Endothelial cell of umbilical vein (primary cell): ENCODE measurements around the gene CALCR. TPM values are rescaled to one million over a fixed set of nuclear protein-coding genes. Genes with fewer than 3 reads are reported as not detected.

Experiments used
- BruUV-seq: library from RNA; stranded (reverse); fragments of 400-500 nt; replicated peaks from 2 replicates; lab custom pipeline; 2021; lab: Mats Ljungman, UMichigan
- CTCF ChIA-PET: fragments of 300-600, 350-600 bp; sonication (Branson Sonifier 250); formaldehyde crosslinking; loops from one replicate; lab custom pipeline; 2021; ENCODE audit warnings: antibody characterized with exemption, inconsistent platforms; lab: Charles Lee
- POLR2A ChIA-PET: fragments of 300-600, 350-600 bp; sonication (Branson Sonifier 250); formaldehyde crosslinking; loops from one replicate; lab custom pipeline; 2021; ENCODE audit warnings: antibody characterized with exemption, inconsistent platforms; lab: Charles Lee
- DNase-seq: peaks from one replicate; pipeline ENCODE4 v3.0.0-alpha.2; 2011; ENCODE audit warnings: low read depth, low spot score
- FAIRE-seq: peaks from 2 replicates; lab custom pipeline; 2011; peaks lifted over from hg19 to GRCh38; lab: Jason Lieb, UNC
- H2AFZ ChIP-seq: 2 replicates; pipeline ENCODE4 v1.6.0; 2012; ENCODE audit warnings: low read depth, low read length, control low read depth, inconsistent platforms
- H3K27ac ChIP-seq: 2 replicates; pipeline ENCODE4 v1.5.1; 2011; ENCODE audit warnings: low read depth, mild to moderate bottlenecking, control low read depth, low read length, moderate library complexity; ENCODE audit not compliant: insufficient read depth
- H3K27me3 ChIP-seq, 2 experiments: 2 replicates each; pipeline versions ENCODE4 v1.6.0 to v1.6.1; 2011; ENCODE audit warnings: low read length in 2 of 2, mixed read lengths in 1 of 2; ENCODE audit not compliant: control insufficient read depth in 2 of 2, insufficient read depth in 2 of 2
- H3K36me3 ChIP-seq, 2 experiments: 2 replicates in 1 of 2; 3 replicates in 1 of 2; pipeline ENCODE4 v1.5.1; 2011; ENCODE audit warnings: low read length in 2 of 2, mild to moderate bottlenecking in 1 of 2, moderate library complexity in 1 of 2; ENCODE audit not compliant: control insufficient read depth in 2 of 2, insufficient read depth in 2 of 2; ENCODE audit errors: extremely low read depth in 1 of 2
- H3K4me1 ChIP-seq: 3 replicates; pipeline ENCODE4 v1.5.1; 2011; ENCODE audit warnings: mild to moderate bottlenecking, low read length; ENCODE audit not compliant: control insufficient read depth, insufficient read depth; ENCODE audit errors: extremely low read depth
- H3K4me2 ChIP-seq: 2 replicates; pipeline ENCODE4 v1.6.1; 2011; ENCODE audit warnings: low read length, control low read depth, mixed read lengths; ENCODE audit not compliant: insufficient read depth
- H3K4me3 ChIP-seq, 3 experiments: fragments of 200-600 bp in 1 of 3; sonication (generic), shearing (Covaris generic) in 1 of 3; replicated peaks in 1 of 3; 2 replicates each; pipeline ENCODE4 v1.5.1; 2011 to 2016; ENCODE audit warnings: control low read depth in 3 of 3, low read length in 3 of 3, mild to moderate bottlenecking in 2 of 3, inconsistent platforms in 1 of 3, low read depth in 1 of 3, moderate library complexity in 1 of 3; ENCODE audit not compliant: insufficient read depth in 1 of 3
- H3K79me2 ChIP-seq: 2 replicates; pipeline ENCODE4 v1.6.0; 2012; ENCODE audit warnings: low read length, inconsistent platforms; ENCODE audit not compliant: control insufficient read depth, insufficient read depth
- H3K9ac ChIP-seq: replicated peaks from 2 replicates; pipeline ENCODE3; 2011; ENCODE audit warnings: low read length, control low read depth; ENCODE audit not compliant: insufficient read depth; ENCODE audit errors: extremely low read depth
- H3K9me1 ChIP-seq: replicated peaks from 3 replicates; pipeline ENCODE4 v1.6.0; 2011; ENCODE audit warnings: mild to moderate bottlenecking, low read length; ENCODE audit not compliant: control insufficient read depth, insufficient read depth; ENCODE audit errors: extremely low read depth
- H3K9me3 ChIP-seq: replicated peaks from 2 replicates; pipeline ENCODE4 v1.5.1; 2012; ENCODE audit warnings: low read length, inconsistent platforms; ENCODE audit not compliant: control insufficient read depth, insufficient read depth
- H4K20me1 ChIP-seq: replicated peaks from 2 replicates; pipeline ENCODE3; 2011; ENCODE audit warnings: mild to moderate bottlenecking, low read length; ENCODE audit not compliant: control insufficient read depth, insufficient read depth; ENCODE audit errors: extremely low read depth
- EZH2 ChIP-seq: IDR thresholded peaks from 2 replicates; pipeline ENCODE4 v1.6.1; 2012; ENCODE audit warnings: borderline replicate concordance, low read depth, mild to moderate bottlenecking, moderate library complexity, low read length, inconsistent platforms; ENCODE audit not compliant: severe bottlenecking
- FOS ChIP-seq: IDR thresholded peaks from 2 replicates; pipeline ENCODE4 v1.6.1; 2011; ENCODE audit warnings: mild to moderate bottlenecking, low read length, moderate library complexity, borderline replicate concordance; ENCODE audit not compliant: insufficient read depth
- GATA2 ChIP-seq: IDR thresholded peaks from 2 replicates; pipeline ENCODE4 v1.7.0; 2011; ENCODE audit warnings: low read depth, mild to moderate bottlenecking, moderate library complexity, mixed read lengths, low read length; ENCODE audit not compliant: insufficient read length, insufficient read depth
- JUN ChIP-seq: IDR thresholded peaks from 2 replicates; pipeline ENCODE4 v1.6.1; 2011; ENCODE audit warnings: borderline replicate concordance, low read depth; ENCODE audit not compliant: insufficient read length, insufficient read depth
- MAX ChIP-seq: IDR thresholded peaks from 2 replicates; pipeline ENCODE4 v1.6.1; 2011; ENCODE audit not compliant: insufficient read depth, insufficient read length
- MYC ChIP-seq: IDR thresholded peaks from one replicate; pipeline ENCODE4 v1.6.1; 2011; ENCODE audit warnings: mild to moderate bottlenecking, low read depth, low read length
- POLR2AphosphoS5 ChIP-seq: IDR thresholded peaks from 2 replicates; pipeline ENCODE4 v1.6.1; 2012; ENCODE audit warnings: low read depth, mild to moderate bottlenecking, control low read depth, low read length, moderate library complexity; ENCODE audit not compliant: insufficient read depth
- dilution Hi-C: fragments of 300-500 bp; cut with MboI; formaldehyde crosslinking; loops from one replicate; pipeline ENCODE4 v1.15.0; 2019; ENCODE audit warnings: low sequenced_read_pairs; ENCODE audit not compliant: extremely low pct_ligation_motif_present
- intact Hi-C: fragments of 100-400 bp; cut with micrococcal nuclease; formaldehyde crosslinking; loops from one replicate; pipeline ENCODE4 v1.10.0; 2022
- polyA plus RNA-seq, 4 experiments: library from polyadenylated mRNA; depleted of rRNA in 3 of 4; stranded (reverse) in 3 of 4; unstranded in 1 of 4; fragments of >200 nt; gene quantifications; 2 replicates each; pipeline versions ENCODE4 v1.2.1 to v1.2.3, GENCODE V29; 2011 to 2012; ENCODE audit warnings: missing spikeins in 1 of 4
- total RNA-seq: library from RNA; stranded (reverse); gene quantifications from 2 replicates; pipeline ENCODE4 v1.2.3, GENCODE V29; 2021
- TF ChIP-seq, protein P1 (sequence below), 2 donors: IDR thresholded peaks; 1 replicate in 1 of 2; 2 replicates in 1 of 2; pipeline ENCODE4 v1.5.1; 2011; ENCODE audit warnings: low read length in 2 of 2, mild to moderate bottlenecking in 2 of 2, moderate library complexity in 2 of 2, control low read depth in 1 of 2, inconsistent platforms in 1 of 2, low read depth in 1 of 2; ENCODE audit not compliant: insufficient read depth in 1 of 2; ENCODE audit errors: extremely low read depth in 1 of 2

CALCR gene
- total and polyA plus RNA-seq, 2 donors (not counting 3 experiments of a cell fraction or from before 2014, with no cell fraction given), result not detected

DNA sequence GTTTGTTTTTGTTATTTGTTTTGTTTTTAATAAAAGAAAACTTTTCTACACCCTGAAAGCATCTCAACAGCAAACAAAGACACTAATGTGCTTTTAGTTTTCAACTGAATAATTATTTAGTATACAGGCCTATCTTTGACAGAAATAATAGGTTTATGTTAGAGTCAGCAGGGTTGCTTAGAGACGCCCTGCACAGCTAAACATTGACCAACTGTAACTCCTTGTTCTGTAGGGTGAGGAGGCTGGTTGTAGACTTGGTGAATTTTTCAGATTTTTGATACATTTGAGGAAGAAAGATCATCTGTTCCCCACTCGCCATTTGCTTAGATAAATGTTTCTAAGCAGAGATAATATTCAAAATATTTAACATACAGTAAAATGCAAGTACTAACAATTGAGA lies 103.1 kb downstream of the CALCR start:
- H3K27me3 ChIP-seq, result peaks cover 0 to 5% of the 10 kb centered on the region in 2 experiments
- intact Hi-C loops (no loop called here), dilution Hi-C loops (no loop called here)
- ChIA-PET CTCF (no interaction called here), POLR2A (no interaction called here)
- H3K79me2 ChIP-seq, result no peaks in the 10 kb centered on the region
- H3K27ac ChIP-seq, result no peak overlapping the region
- no peak overlapping the region for H3K9ac ChIP-seq
- BruUV-seq, result no TSS peak
- DNase-seq (no peak), FAIRE-seq (no peak)
- H4K20me1 ChIP-seq, result no peaks in the 10 kb centered on the region
- H3K36me3 ChIP-seq, result no peaks in the 10 kb centered on the region
- no peaks in the 10 kb centered on the region for H3K4me1 ChIP-seq
- no peaks in the 10 kb centered on the region for H3K9me3 ChIP-seq
- H2AFZ ChIP-seq, result no peak overlapping the region
- H3K9me1 ChIP-seq, result no peaks in the 10 kb centered on the region
- H3K4me2 ChIP-seq, result no peak overlapping the region
- no peak for TF ChIP-seq MAX
- TF ChIP-seq GATA2, result no peak
- no peak for TF ChIP-seq JUN
- H3K4me3 ChIP-seq, result no peak overlapping the region

- no TSS peak for BruUV-seq
- no peak overlapping the region for H3K9ac ChIP-seq
- FAIRE-seq (no peak), DNase-seq (no peak)
- peaks cover 0 to 10% of the 10 kb centered on the region in 2 experiments for H3K27me3 ChIP-seq
- dilution Hi-C loops, result no loop called here
- H3K4me2 ChIP-seq, result no peak overlapping the region
- H4K20me1 ChIP-seq, result no peaks in the 10 kb centered on the region
- H3K36me3 ChIP-seq, result no peaks in the 10 kb centered on the region
- ChIA-PET CTCF (no interaction called here), POLR2A (no interaction called here)
- H3K79me2 ChIP-seq, result no peaks in the 10 kb centered on the region
- TF ChIP-seq FOS (no peak), POLR2AphosphoS5 (no peak), EZH2 (no peak), MYC (no peak), JUN (no peak), GATA2 (no peak)
- TF ChIP-seq, protein P1, sequence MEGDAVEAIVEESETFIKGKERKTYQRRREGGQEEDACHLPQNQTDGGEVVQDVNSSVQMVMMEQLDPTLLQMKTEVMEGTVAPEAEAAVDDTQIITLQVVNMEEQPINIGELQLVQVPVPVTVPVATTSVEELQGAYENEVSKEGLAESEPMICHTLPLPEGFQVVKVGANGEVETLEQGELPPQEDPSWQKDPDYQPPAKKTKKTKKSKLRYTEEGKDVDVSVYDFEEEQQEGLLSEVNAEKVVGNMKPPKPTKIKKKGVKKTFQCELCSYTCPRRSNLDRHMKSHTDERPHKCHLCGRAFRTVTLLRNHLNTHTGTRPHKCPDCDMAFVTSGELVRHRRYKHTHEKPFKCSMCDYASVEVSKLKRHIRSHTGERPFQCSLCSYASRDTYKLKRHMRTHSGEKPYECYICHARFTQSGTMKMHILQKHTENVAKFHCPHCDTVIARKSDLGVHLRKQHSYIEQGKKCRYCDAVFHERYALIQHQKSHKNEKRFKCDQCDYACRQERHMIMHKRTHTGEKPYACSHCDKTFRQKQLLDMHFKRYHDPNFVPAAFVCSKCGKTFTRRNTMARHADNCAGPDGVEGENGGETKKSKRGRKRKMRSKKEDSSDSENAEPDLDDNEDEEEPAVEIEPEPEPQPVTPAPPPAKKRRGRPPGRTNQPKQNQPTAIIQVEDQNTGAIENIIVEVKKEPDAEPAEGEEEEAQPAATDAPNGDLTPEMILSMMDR (IDR thresholded peaks at IDR 0.05; ENCODE audit: extremely low read depth in 1 of 2, insufficient read depth in 1 of 2, low read depth in 1 of 2, low read length in 2 of 2), result no peak
- no peak overlapping the region for H3K27ac ChIP-seq
- H3K4me1 ChIP-seq, result no peaks in the 10 kb centered on the region
- no peaks in the 10 kb centered on the region for H3K9me3 ChIP-seq
- no peak overlapping the region for H3K4me3 ChIP-seq
- no peak overlapping the region for H2AFZ ChIP-seq
- H3K9me1 ChIP-seq, result no peaks in the 10 kb centered on the region
- intact Hi-C loops, result no loop called here
Observed at GRCh38 chr7:93463764-93464163, 110.8 kb downstream of the CALCR start.
